Natural killer cell treated with Interleukin-12 subunit alpha and Interleukin-12 subunit beta and Interleukin-15 and Interleukin-18, amount 100 ng/mL, for 72 hours (primary cell): ENCODE results near the gene LRRC31. TPM values are rescaled to one million over a fixed set of nuclear protein-coding genes. Genes with fewer than 3 reads are reported as not detected.
A peak's percentile ranks its signal among the peaks of the same experiment; 100 is the strongest.

ENCODE experiments used
- ATAC-seq, 2 donors: fragments of 150-1000 bp; cut with Tn5 transposase in 1 of 2; sonication (Bioruptor Pico), chemical (Tn5 transposase) in 1 of 2; 2 replicates each; pipeline ENCODE4 v1.10.0; 2021
- DNase-seq: peaks from one replicate; pipeline ENCODE4 v3.0.0; 2022; ENCODE audit warnings: low spot score
- H3K27ac Mint-ChIP-seq, 2 donors: 1 replicate in 1 of 2; 2 replicates in 1 of 2; pipeline ENCODE4 v1.8.0; 2022; ENCODE audit warnings: mixed read lengths in 2 of 2, mild to moderate bottlenecking in 1 of 2, moderate library complexity in 1 of 2
- H3K27me3 Mint-ChIP-seq, 2 donors: 1 replicate in 1 of 2; 2 replicates in 1 of 2; pipeline ENCODE4 v1.8.0; 2022; ENCODE audit warnings: mixed read lengths in 2 of 2
- H3K36me3 Mint-ChIP-seq: one replicate; pipeline ENCODE4 v1.8.0; 2022; ENCODE audit warnings: mixed read lengths
- H3K4me1 Mint-ChIP-seq, 2 donors: 1 replicate in 1 of 2; 2 replicates in 1 of 2; pipeline ENCODE4 v1.8.0; 2022; ENCODE audit warnings: low read depth in 2 of 2, mixed read lengths in 2 of 2, mild to moderate bottlenecking in 1 of 2
- H3K4me3 Mint-ChIP-seq: one replicate; pipeline ENCODE4 v1.8.0; 2022; ENCODE audit warnings: mixed read lengths
- H3K9me3 Mint-ChIP-seq: 2 replicates; pipeline ENCODE4 v1.8.0; 2022; ENCODE audit warnings: mixed read lengths
- total RNA-seq, 2 donors: library from RNA; stranded (reverse); gene quantifications; one replicate each; pipeline ENCODE4 v1.2.3, GENCODE V29; 2022

Gene LRRC31
- not detected for total RNA-seq

GRCh38 chr3:169869484-169870220, at the start of gene LRRC31:
LRRC31 (minus strand) TSS chr3:169869935; CDS start chr3:169869807, 128 bp downstream.
- no peaks in the 10 kb centered on the region for H3K9me3 Mint-ChIP-seq
- H3K27me3 Mint-ChIP-seq, result peaks cover 12 to 40% of the 10 kb centered on the region in 2 donors
- DNase-seq, result no peak
- no peak within 1 kb of the TSS for H3K4me3 Mint-ChIP-seq
- H3K27ac Mint-ChIP-seq, result no peak within 1 kb of the TSS
- no peak for ATAC-seq
- no peaks in the 10 kb centered on the region for H3K36me3 Mint-ChIP-seq
- H3K4me1 Mint-ChIP-seq, result peaks cover 2 to 4% of the 10 kb centered on the region in 2 donors

GRCh38 chr3:169914321-169914720, 44.6 kb upstream of the LRRC31 start:
- DNase-seq (no peak), ATAC-seq (no peak)
- no peak overlapping the region for H3K4me3 Mint-ChIP-seq
- H3K27me3 Mint-ChIP-seq, result peaks cover 0 to 2% of the 10 kb centered on the region in 2 donors
- H3K27ac Mint-ChIP-seq, result no peak overlapping the region
- H3K36me3 Mint-ChIP-seq, result no peaks in the 10 kb centered on the region
- H3K9me3 Mint-ChIP-seq, result no peaks in the 10 kb centered on the region
- no peaks in the 10 kb centered on the region for H3K4me1 Mint-ChIP-seq

- ATAC-seq (no peak), DNase-seq (no peak)
- Mint-ChIP-seq H3K4me3 (no peak overlapping the region), H3K27me3 (peaks cover 0 to 3% of the 10 kb centered on the region in 2 donors), H3K27ac (no peak overlapping the region), H3K4me1 (no peaks in the 10 kb centered on the region), H3K36me3 (no peaks in the 10 kb centered on the region), H3K9me3 (no peaks in the 10 kb centered on the region)
These were observed 43.6 kb upstream of the LRRC31 start for GRCh38 chr3:169913323-169913722.

GRCh38 chr3:169911272-169911671, 41.5 kb upstream of the LRRC31 start, which contains the start of gene SAMD7:
SAMD7 (plus strand) TSS chr3:169911572; CDS start chr3:169919499, 7,927 bp downstream.
- H3K36me3 Mint-ChIP-seq, result no peaks in the 10 kb centered on the region
- DNase-seq (no peak), ATAC-seq (no peak)

GRCh38 chr3:169907944-169908343, 38.2 kb upstream of the LRRC31 start:
- Mint-ChIP-seq H3K36me3 (no peaks in the 10 kb centered on the region), H3K27me3 (peaks cover 11 to 15% of the 10 kb centered on the region in 2 donors), H3K9me3 (no peaks in the 10 kb centered on the region), H3K4me3 (no peak overlapping the region), H3K4me1 (no peaks in the 10 kb centered on the region), H3K27ac (no peak overlapping the region)
- ATAC-seq (peak in 1 of 2 donors; percentile 59), DNase-seq (no peak)

More at GRCh38 chr3:169911272-169911671, 41.5 kb upstream of the LRRC31 start, which contains the start of gene SAMD7:
- no peaks in the 10 kb centered on the region for H3K9me3 Mint-ChIP-seq
- no peaks in the 10 kb centered on the region for H3K4me1 Mint-ChIP-seq
- no peak within 1 kb of the TSS for H3K4me3 Mint-ChIP-seq
- H3K27ac Mint-ChIP-seq, result no peak within 1 kb of the TSS
- peaks cover 7% of the 10 kb centered on the region in 2 donors for H3K27me3 Mint-ChIP-seq

- no peak overlapping the region for H3K27ac Mint-ChIP-seq
- no peaks in the 10 kb centered on the region for H3K9me3 Mint-ChIP-seq
- ATAC-seq (no peak), DNase-seq (no peak)
- H3K27me3 Mint-ChIP-seq, result peaks cover 11 to 15% of the 10 kb centered on the region in 2 donors
- no peaks in the 10 kb centered on the region for H3K36me3 Mint-ChIP-seq
- no peaks in the 10 kb centered on the region for H3K4me1 Mint-ChIP-seq
- H3K4me3 Mint-ChIP-seq, result no peak overlapping the region
These were observed 37.7 kb upstream of the LRRC31 start for GRCh38 chr3:169907476-169907875.

- no peaks in the 10 kb centered on the region for H3K4me1 Mint-ChIP-seq
- no peak overlapping the region for H3K4me3 Mint-ChIP-seq
- ATAC-seq (no peak), DNase-seq (no peak)
- no peak overlapping the region for H3K27ac Mint-ChIP-seq
- no peaks in the 10 kb centered on the region for H3K9me3 Mint-ChIP-seq
- peaks cover 11 to 22% of the 10 kb centered on the region in 2 donors for H3K27me3 Mint-ChIP-seq
- H3K36me3 Mint-ChIP-seq, result peaks cover 11% of the 10 kb centered on the region
These were observed 35.7 kb upstream of the LRRC31 start for GRCh38 chr3:169905404-169905803.

GRCh38 chr3:169901453-169901852, 31.7 kb upstream of the LRRC31 start:
- Mint-ChIP-seq H3K4me1 (no peaks in the 10 kb centered on the region), H3K27me3 (peaks cover 4 to 15% of the 10 kb centered on the region in 2 donors), H3K36me3 (peaks cover 13% of the 10 kb centered on the region), H3K9me3 (no peaks in the 10 kb centered on the region), H3K27ac (no peak overlapping the region), H3K4me3 (no peak overlapping the region)
- no peak for DNase-seq
- ATAC-seq, result no peak

GRCh38 chr3:169897284-169897683, 27.5 kb upstream of the LRRC31 start:
- Mint-ChIP-seq H3K4me3 (no peak overlapping the region), H3K9me3 (no peaks in the 10 kb centered on the region), H3K27ac (no peak overlapping the region), H3K4me1 (no peaks in the 10 kb centered on the region), H3K27me3 (peaks cover 5 to 8% of the 10 kb centered on the region in 2 donors), H3K36me3 (peaks cover 13% of the 10 kb centered on the region)
- ATAC-seq, result no peak
- DNase-seq, result no peak

- H3K9me3 Mint-ChIP-seq, result no peaks in the 10 kb centered on the region
These were observed 25.3 kb upstream of the LRRC31 start for GRCh38 chr3:169895072-169895471.

GRCh38 chr3:169894110-169894509, 24.4 kb upstream of the LRRC31 start:
- peaks cover 0 to 5% of the 10 kb centered on the region in 2 donors for H3K27me3 Mint-ChIP-seq
- no peak overlapping the region for H3K27ac Mint-ChIP-seq
- no peak overlapping the region for H3K4me3 Mint-ChIP-seq
- no peak for DNase-seq
- H3K36me3 Mint-ChIP-seq, result no peaks in the 10 kb centered on the region
- no peaks in the 10 kb centered on the region for H3K9me3 Mint-ChIP-seq
- ATAC-seq, result no peak
- H3K4me1 Mint-ChIP-seq, result no peaks in the 10 kb centered on the region

More at GRCh38 chr3:169895072-169895471, 25.3 kb upstream of the LRRC31 start:
- DNase-seq (no peak), ATAC-seq (no peak)
- no peak overlapping the region for H3K27ac Mint-ChIP-seq
- H3K36me3 Mint-ChIP-seq, result no peaks in the 10 kb centered on the region
- no peaks in the 10 kb centered on the region for H3K4me1 Mint-ChIP-seq
- no peak overlapping the region for H3K4me3 Mint-ChIP-seq
- H3K27me3 Mint-ChIP-seq, result peaks cover 0 to 5% of the 10 kb centered on the region in 2 donors

- H3K9me3 Mint-ChIP-seq, result no peaks in the 10 kb centered on the region
- H3K4me1 Mint-ChIP-seq, result no peaks in the 10 kb centered on the region
- no peaks in the 10 kb centered on the region for H3K36me3 Mint-ChIP-seq
- DNase-seq, result no peak
- no peak overlapping the region for H3K4me3 Mint-ChIP-seq
- H3K27ac Mint-ChIP-seq, result no peak overlapping the region
- no peak for ATAC-seq
- H3K27me3 Mint-ChIP-seq, result peaks cover 0 to 5% of the 10 kb centered on the region in 2 donors
These were observed 22.2 kb upstream of the LRRC31 start for GRCh38 chr3:169891886-169892285.

- no peak for ATAC-seq
- H3K9me3 Mint-ChIP-seq, result no peaks in the 10 kb centered on the region
- H3K27ac Mint-ChIP-seq, result no peak overlapping the region
- peaks cover 4 to 12% of the 10 kb centered on the region in 2 donors for H3K27me3 Mint-ChIP-seq
- no peak overlapping the region for H3K4me3 Mint-ChIP-seq
- H3K4me1 Mint-ChIP-seq, result no peaks in the 10 kb centered on the region
- no peak for DNase-seq
- no peaks in the 10 kb centered on the region for H3K36me3 Mint-ChIP-seq
These were observed 16.9 kb upstream of the LRRC31 start for GRCh38 chr3:169886671-169887070.

GRCh38 chr3:169880576-169881250, 11.0 kb upstream of the LRRC31 start:
- no peak overlapping the region for H3K27ac Mint-ChIP-seq
- no peak for ATAC-seq
- no peak overlapping the region for H3K4me3 Mint-ChIP-seq
- no peaks in the 10 kb centered on the region for H3K9me3 Mint-ChIP-seq
- H3K4me1 Mint-ChIP-seq, result no peaks in the 10 kb centered on the region
- DNase-seq, result no peak
- H3K27me3 Mint-ChIP-seq, result peaks cover 4 to 18% of the 10 kb centered on the region in 2 donors
- no peaks in the 10 kb centered on the region for H3K36me3 Mint-ChIP-seq
